SIG-M5 (cell line): ENCODE data around the gene BAIAP3.
"Not testable (repeated sequence)": the region's sequence is repeated elsewhere in the genome, so short reads cannot be mapped to it uniquely, and the experiment has no call there.

Experiments used
- DNase-seq: peaks from one replicate; lab custom pipeline; 2025; lab: John Stamatoyannopoulos, UW

BAIAP3 gene

GRCh38 chr16:1333149-1333812 is at the start of gene BAIAP3:
BAIAP3 (plus strand) TSS chr16:1333645; CDS start chr16:1338550, 4,905 bp downstream.
- no peak for DNase-seq

GRCh38 chr16:1283996-1284616 is 49.3 kb upstream of the BAIAP3 start:
- no peak for DNase-seq

- DNase-seq, result no peak
Observed at GRCh38 chr16:1285669-1286512, 47.6 kb upstream of the BAIAP3 start.

GRCh38 chr16:1286513-1287094 is 46.8 kb upstream of the BAIAP3 start:
- DNase-seq, result no peak

- DNase-seq, result no peak
Observed at GRCh38 chr16:1287982-1288670, 45.3 kb upstream of the BAIAP3 start.

GRCh38 chr16:1288813-1289476 is 44.5 kb upstream of the BAIAP3 start:
- DNase-seq, result no peak

- DNase-seq, result no peak
Observed at GRCh38 chr16:1289477-1289866, 44.0 kb upstream of the BAIAP3 start.

- no peak for DNase-seq
Observed at GRCh38 chr16:1290063-1290501, 43.4 kb upstream of the BAIAP3 start.

GRCh38 chr16:1290860-1291575 is 42.4 kb upstream of the BAIAP3 start:
- no peak for DNase-seq

- DNase-seq, result no peak
Observed at GRCh38 chr16:1291576-1291974, 41.9 kb upstream of the BAIAP3 start.

- DNase-seq, result not testable (repeated sequence)
Observed at GRCh38 chr16:1292208-1292607, 41.2 kb upstream of the BAIAP3 start.

GRCh38 chr16:1292808-1293207 is 40.6 kb upstream of the BAIAP3 start:
- not testable (repeated sequence) for DNase-seq

- no peak for DNase-seq
Observed at GRCh38 chr16:1293921-1294656, 39.4 kb upstream of the BAIAP3 start.

GRCh38 chr16:1295465-1295864 is 38.0 kb upstream of the BAIAP3 start:
- no peak for DNase-seq

- DNase-seq, result not testable (repeated sequence)
Observed at GRCh38 chr16:1296688-1297017, 36.8 kb upstream of the BAIAP3 start.

- DNase-seq, result no peak
Observed at GRCh38 chr16:1297018-1297696, 36.3 kb upstream of the BAIAP3 start.

GRCh38 chr16:1298406-1298805 is 35.0 kb upstream of the BAIAP3 start:
- no peak for DNase-seq

- no peak for DNase-seq
Observed at GRCh38 chr16:1299012-1299867, 34.2 kb upstream of the BAIAP3 start.

- no peak for DNase-seq
Observed at GRCh38 chr16:1299868-1300203, 33.6 kb upstream of the BAIAP3 start.
